ENCODE measurements around the gene GPR173. TPM values are rescaled to one million over a fixed set of nuclear protein-coding genes. Genes with fewer than 3 reads are reported as not detected.

GPR173 gene
- total RNA-seq, 2 donors from 2014 or later = 7.0 to 9.4 TPM

- Mint-ChIP-seq H3K9me3 (peaks cover 65% of the 10 kb centered on the region), H3K27ac (no peak overlapping the region), H3K4me3 (no peak overlapping the region), H3K36me3 (ENCODE audit: low read depth) (no peaks in the 10 kb centered on the region), H3K27me3 (ENCODE audit: insufficient read depth) (peaks cover 21% of the 10 kb centered on the region), H3K4me1 (no peaks in the 10 kb centered on the region)
- Histone ChIP-seq H3K4me3 (ENCODE audit: low read length) (no peak overlapping the region), H3K27ac (ENCODE audit: low read depth, low read length) (no peak overlapping the region), H3K9ac (ENCODE audit: extremely low read depth, low read length, poor library complexity, severe bottlenecking) (no peak overlapping the region), H3K27me3 (ENCODE audit: control insufficient read depth, insufficient read depth, low read length, poor library complexity, severe bottlenecking) (no peaks in the 10 kb centered on the region), H3K4me1 (ENCODE audit: control insufficient read depth, insufficient read depth, low read length) (no peaks in the 10 kb centered on the region), H3K36me3 (ENCODE audit: control insufficient read depth, insufficient read depth, low read length) (no peaks in the 10 kb centered on the region), H3K9me3 (ENCODE audit: control insufficient read depth, low read length) (no peaks in the 10 kb centered on the region)
- 77 to 90% methylated on average over 2 to 4 of the region's 4 CpGs for WGBS, 2 experiments (ENCODE audit: insufficient coverage in 1 of 2, insufficient read length in 1 of 2)
- no peak for TF ChIP-seq CTCF (conservative IDR thresholded peaks at IDR 0.05)
- DNase-seq = no peak
These were observed 43.8 kb upstream of the GPR173 start for GRCh38 chrX:53004811-53005210.

- no peaks in the 10 kb centered on the region for H3K36me3 Mint-ChIP-seq (ENCODE audit: low read depth)
- 68 to 89% methylated on average over 3 of the region's 3 CpGs for WGBS, 2 experiments (ENCODE audit: insufficient coverage in 1 of 2, insufficient read length in 1 of 2)
- no peak overlapping the region for H3K9ac ChIP-seq (ENCODE audit: extremely low read depth, low read length, poor library complexity, severe bottlenecking)
- no peak overlapping the region for H3K27ac ChIP-seq (ENCODE audit: low read depth, low read length)
- H3K27ac Mint-ChIP-seq = no peak overlapping the region
- no peak overlapping the region for H3K4me3 Mint-ChIP-seq
- peaks cover 17% of the 10 kb centered on the region for H3K27me3 Mint-ChIP-seq (ENCODE audit: insufficient read depth)
- peaks cover 67% of the 10 kb centered on the region for H3K9me3 Mint-ChIP-seq
- TF ChIP-seq CTCF (conservative IDR thresholded peaks at IDR 0.05) = no peak
- H3K27me3 ChIP-seq (ENCODE audit: control insufficient read depth, insufficient read depth, low read length, poor library complexity, severe bottlenecking) = no peaks in the 10 kb centered on the region
- H3K4me3 ChIP-seq (ENCODE audit: low read length) = no peak overlapping the region
- DNase-seq = no peak
- no peaks in the 10 kb centered on the region for H3K9me3 ChIP-seq (ENCODE audit: control insufficient read depth, low read length)
- no peaks in the 10 kb centered on the region for H3K4me1 Mint-ChIP-seq
- H3K36me3 ChIP-seq (ENCODE audit: control insufficient read depth, insufficient read depth, low read length) = no peaks in the 10 kb centered on the region
- no peaks in the 10 kb centered on the region for H3K4me1 ChIP-seq (ENCODE audit: control insufficient read depth, insufficient read depth, low read length)
These were observed 43.3 kb upstream of the GPR173 start for GRCh38 chrX:53005327-53005726.

GRCh38 chrX:53009032-53009431, 39.6 kb upstream of the GPR173 start:
- Histone ChIP-seq H3K9me3 (ENCODE audit: control insufficient read depth, low read length) (no peaks in the 10 kb centered on the region), H3K9ac (ENCODE audit: extremely low read depth, low read length, poor library complexity, severe bottlenecking) (no peak overlapping the region), H3K4me1 (ENCODE audit: control insufficient read depth, insufficient read depth, low read length) (no peaks in the 10 kb centered on the region), H3K27ac (ENCODE audit: low read depth, low read length) (no peak overlapping the region), H3K4me3 (ENCODE audit: low read length) (no peak overlapping the region), H3K27me3 (ENCODE audit: control insufficient read depth, insufficient read depth, low read length, poor library complexity, severe bottlenecking) (no peaks in the 10 kb centered on the region), H3K36me3 (ENCODE audit: control insufficient read depth, insufficient read depth, low read length) (no peaks in the 10 kb centered on the region)
- H3K27ac Mint-ChIP-seq = no peak overlapping the region
- TF ChIP-seq CTCF (conservative IDR thresholded peaks at IDR 0.05) = no peak
- no peaks in the 10 kb centered on the region for H3K4me1 Mint-ChIP-seq
- peaks cover 51% of the 10 kb centered on the region for H3K9me3 Mint-ChIP-seq
- peaks cover 2% of the 10 kb centered on the region for H3K27me3 Mint-ChIP-seq (ENCODE audit: insufficient read depth)
- WGBS, 2 experiments (ENCODE audit: insufficient coverage in 1 of 2, insufficient read length in 1 of 2) = no CpG with 5 or more reads among the region's 1 CpG
- DNase-seq = no peak
- H3K4me3 Mint-ChIP-seq = no peak overlapping the region
- H3K36me3 Mint-ChIP-seq (ENCODE audit: low read depth) = no peaks in the 10 kb centered on the region
